ENCODE data around the gene ACTL7A. TPM values are rescaled to one million over a fixed set of nuclear protein-coding genes. Genes with fewer than 3 reads are reported as not detected.

ACTL7A gene, protein sequence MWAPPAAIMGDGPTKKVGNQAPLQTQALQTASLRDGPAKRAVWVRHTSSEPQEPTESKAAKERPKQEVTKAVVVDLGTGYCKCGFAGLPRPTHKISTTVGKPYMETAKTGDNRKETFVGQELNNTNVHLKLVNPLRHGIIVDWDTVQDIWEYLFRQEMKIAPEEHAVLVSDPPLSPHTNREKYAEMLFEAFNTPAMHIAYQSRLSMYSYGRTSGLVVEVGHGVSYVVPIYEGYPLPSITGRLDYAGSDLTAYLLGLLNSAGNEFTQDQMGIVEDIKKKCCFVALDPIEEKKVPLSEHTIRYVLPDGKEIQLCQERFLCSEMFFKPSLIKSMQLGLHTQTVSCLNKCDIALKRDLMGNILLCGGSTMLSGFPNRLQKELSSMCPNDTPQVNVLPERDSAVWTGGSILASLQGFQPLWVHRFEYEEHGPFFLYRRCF
- not detected in 2 replicates for total RNA-seq

DNA sequence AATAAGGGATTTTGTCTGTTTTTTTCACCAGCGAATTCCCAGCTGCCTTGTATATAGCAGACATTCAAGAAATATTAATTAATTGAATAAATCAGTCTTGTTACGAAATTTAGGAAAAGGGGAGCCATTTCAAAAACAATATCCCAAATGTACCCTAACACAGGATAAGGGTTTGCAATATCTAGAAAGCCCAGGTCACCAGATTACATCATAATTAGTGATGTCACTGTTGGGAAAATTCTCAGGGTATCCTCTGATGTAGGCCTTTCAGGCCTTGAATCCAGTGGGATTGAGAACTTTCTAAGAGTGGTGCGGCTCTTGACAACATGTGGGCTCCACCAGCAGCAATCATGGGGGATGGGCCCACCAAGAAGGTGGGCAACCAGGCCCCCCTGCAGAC, at the start of gene ACTL7A:
TSS of gene ACTL7A (plus strand) at position 270 of the 400 bp plus-strand sequence. CDS start at position 327, 57 bp downstream.

DNA sequence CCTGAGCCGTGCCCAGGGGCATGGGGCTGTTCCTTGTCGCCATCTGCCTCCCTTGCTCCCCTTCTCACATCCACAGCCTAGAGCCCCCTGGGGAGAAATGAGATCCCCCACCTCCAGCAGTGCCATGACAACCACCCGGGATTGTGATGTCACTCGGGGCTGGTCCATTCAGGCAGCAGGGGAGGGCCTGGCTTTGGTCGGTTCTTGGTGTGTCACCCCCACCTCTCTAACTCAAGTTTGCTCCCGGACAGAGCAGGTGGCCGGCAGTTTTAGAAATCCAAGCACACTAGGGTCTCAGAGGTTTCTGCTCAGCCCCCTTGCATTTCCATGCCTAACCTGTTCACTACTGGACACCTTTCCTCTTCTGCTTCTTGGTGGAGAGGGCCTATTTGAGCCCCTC, 6.2 kb upstream of the ACTL7A start, which contains the start of gene ACTL7B:
TSS of gene ACTL7B (minus strand) at position 99 of the 400 bp plus-strand sequence. CDS start at position 43, 56 bp downstream.

Small RNAs within 50 kb of the gene (small RNA-seq; reads per million reads assigned to genes)
- gene AL359692.1: 1.7 reads per million, percentile 42 among the genes with 10 or more reads in this experiment

Other genes with a start within 250 kb of the ACTL7A start
- under 0.01 TPM in 1 of 2 replicates, not detected in the other for gene ACTL7B, start 6.3 kb upstream of the ACTL7A start, total RNA-seq
- 38.6 and 42.0 TPM in 2 replicates for gene ELP1, start 71.9 kb downstream of the ACTL7A start, total RNA-seq
- gene ABITRAM, start 72.1 kb downstream of the ACTL7A start, total RNA-seq: 10.4 and 13.5 TPM in 2 replicates
- gene CTNNAL1, start 151.2 kb downstream of the ACTL7A start, total RNA-seq: 160 and 193 TPM in 2 replicates

All from thoracic aorta endothelial cell (primary cell).